ENCODE results near the gene NMS.
"Not testable (repeated sequence)": the region's sequence is repeated elsewhere in the genome, so short reads cannot be mapped to it uniquely, and the experiment has no call there.

Gene NMS, protein sequence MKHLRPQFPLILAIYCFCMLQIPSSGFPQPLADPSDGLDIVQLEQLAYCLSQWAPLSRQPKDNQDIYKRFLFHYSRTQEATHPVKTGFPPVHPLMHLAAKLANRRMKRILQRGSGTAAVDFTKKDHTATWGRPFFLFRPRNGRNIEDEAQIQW

DNA sequence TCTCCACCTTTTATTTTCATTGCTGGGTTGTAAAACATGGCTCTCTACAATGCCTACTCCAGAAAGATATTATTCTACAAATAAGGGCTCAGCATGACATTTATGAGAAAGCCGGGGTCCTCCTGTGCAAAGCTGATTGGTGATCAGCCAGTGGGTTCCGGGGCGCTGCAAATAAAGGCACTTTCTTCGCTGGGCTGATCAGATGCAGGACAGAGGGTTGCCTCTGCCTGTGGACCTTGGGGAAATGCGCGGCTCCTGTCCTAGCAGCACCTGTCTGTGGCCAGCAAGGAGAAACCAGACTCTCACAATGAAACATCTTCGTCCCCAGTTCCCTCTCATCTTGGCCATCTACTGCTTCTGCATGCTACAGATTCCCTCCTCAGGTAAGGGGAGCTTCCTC, at the start of gene NMS:
Gene NMS, plus strand, starts transcription at position 301 of the 400 bp plus-strand sequence. Its CDS starts 7 bp downstream, at position 308.
- no peak for DNase-seq (ENCODE audit: low spot score)

DNA sequence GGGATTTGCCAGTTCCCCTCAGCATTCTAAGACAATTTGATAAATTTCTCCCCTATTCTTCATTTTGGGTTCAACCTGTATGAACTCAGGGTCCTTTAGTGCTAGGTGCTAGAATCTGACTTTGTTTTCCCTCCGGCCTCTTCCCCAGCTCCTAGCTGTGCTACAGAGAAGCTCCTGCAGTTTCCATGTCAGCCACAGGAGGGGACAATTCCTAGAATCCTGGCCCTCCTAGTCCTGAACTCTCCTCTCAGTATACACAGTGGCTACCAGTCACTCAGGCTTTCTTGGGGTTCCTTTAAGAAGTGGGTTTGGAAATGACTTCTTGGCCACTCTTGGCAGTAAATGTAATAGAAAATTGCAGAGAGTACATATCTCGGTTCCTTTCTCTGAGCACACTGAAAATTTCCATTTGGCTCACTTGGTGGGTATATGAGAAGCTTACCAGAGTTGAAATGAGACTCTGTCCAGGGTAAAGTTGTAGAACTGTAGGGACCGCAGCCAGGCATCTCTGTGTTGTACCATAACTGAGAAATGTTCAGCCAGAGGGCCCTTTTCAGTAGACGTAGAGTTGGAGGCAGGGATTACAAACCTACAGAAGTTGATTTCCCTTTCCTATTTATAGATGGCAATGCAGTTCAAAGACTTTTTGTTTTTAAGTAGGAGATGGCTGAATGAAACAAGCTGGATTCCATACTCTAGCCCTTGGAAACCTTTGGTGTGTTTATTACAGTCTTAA, 47.8 kb upstream of the NMS start:
- no peak for DNase-seq (ENCODE audit: low spot score)

DNA sequence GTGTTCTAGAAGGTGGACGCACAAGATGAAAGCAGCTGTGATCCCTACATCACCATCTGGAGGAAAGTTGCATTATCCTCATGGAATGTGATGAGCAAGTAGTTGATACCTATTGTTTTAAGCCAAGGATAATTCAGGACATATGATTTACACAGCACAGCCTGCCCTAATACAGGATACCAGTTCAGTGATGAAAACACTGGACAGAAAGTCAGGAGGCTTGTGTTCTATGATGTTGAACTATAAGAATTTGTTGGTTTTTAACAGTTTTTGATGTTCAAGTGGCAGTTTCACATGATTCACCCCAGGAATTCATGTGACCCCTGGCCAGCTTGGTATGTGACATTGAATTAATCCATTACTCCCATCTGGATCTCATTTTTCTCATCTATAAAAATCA, 46.7 kb upstream of the NMS start:
- no peak for DNase-seq (ENCODE audit: low spot score)

DNA sequence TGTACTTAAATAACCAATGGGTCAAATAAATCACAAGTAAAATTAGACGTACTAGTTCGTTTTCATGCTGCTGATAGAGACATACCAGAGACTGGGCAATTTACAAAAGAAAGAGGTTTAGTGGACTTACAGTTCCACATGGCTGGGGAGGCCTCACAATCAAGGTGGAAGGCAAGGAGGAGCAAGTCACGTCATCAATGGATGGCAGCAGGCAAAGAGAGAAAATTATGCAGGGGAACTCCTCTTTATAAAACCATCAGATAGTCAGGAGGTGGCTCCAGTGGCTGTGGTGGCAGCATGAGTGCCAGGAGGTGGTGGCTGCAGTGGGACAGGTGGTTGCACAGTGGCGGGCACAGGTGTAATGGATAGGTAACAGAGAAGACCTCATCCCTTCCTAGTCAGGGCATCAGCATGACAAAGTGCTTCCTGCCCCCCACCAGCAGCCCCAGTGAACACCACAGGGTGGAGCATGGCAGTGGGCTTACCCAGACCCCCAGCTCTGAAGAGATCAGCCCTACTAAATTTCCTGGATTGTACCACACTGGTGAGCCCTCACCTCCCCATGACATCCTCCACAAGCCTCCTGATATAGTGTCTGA, 45.9 kb upstream of the NMS start:
- no peak for DNase-seq (ENCODE audit: low spot score)

DNA sequence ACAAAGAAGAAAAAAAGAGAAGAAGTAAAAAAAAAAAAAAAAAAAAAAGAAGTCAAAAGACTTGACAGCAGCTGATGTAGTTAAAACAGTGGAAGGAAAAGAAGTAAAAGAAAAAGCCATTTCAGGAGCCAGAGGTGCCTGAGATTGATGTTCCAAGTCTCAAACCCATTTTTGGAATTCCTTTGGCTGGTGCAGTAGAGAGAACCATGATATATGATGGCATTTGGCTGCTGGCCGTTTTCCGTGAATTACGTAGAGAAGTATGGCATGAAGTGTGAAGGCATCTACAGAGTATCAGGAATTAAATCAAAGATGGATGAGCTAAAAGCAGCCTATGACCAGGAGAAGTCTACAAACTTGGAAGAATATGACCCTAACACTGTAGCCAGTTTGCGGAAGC, 45.2 kb upstream of the NMS start:
- DNase-seq (ENCODE audit: low spot score), result no peak

DNA sequence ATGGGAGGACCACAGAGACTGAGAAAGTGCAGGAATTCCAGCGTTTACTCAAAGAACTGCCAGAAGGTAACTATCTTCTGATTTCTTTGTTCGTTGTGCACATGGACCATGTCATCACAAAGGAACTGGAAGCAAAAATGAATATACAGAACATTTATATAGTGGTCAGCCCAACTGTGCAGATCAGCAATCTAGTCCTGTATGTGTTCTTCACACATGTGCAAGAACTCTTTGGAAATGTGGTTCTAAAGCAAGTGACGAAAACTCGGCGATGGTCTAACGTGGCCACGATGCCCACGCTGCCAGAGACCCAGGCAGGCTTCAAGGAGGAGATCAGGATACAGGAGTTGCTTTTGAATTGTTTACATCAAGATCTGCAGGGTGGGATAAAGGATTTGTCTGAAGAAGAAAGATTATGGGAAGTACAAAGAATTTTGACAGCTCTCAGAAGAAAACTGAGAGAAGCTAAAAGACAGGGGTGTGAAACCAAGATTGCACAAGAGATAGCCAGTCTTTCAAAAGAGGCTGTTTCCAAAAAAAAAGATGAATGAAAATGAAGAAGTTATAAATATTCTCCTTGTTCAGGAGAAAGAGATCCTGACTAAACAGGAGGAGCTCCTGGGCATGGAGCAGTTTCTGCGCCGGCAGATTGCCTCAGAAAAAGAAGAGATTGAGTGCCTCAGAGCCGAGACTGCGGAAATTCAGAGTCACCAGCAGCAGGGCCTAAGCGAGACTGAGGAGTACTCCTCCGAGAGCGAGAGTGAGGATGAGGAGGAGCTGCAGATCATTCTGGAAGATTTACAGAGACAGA, 44.5 kb upstream of the NMS start:
- no peak for DNase-seq (ENCODE audit: low spot score)

DNA sequence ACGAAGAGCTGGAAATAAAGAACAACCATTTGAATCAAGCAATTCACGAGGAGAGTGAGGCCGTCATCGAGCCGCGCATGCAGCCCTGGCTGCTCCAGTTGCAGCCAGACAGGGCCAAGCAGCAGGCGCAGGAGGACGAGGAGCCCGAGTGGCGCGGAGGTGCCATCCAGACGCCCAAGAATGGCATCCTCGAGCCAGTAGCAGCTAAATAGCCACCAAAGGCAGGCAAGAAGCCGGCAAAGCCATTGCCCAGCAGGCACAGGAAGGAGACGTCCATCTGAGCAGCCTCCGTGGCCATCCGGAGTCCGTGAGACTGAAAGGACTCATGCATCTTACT, 43.9 kb upstream of the NMS start:
- no peak for DNase-seq (ENCODE audit: low spot score)

DNA sequence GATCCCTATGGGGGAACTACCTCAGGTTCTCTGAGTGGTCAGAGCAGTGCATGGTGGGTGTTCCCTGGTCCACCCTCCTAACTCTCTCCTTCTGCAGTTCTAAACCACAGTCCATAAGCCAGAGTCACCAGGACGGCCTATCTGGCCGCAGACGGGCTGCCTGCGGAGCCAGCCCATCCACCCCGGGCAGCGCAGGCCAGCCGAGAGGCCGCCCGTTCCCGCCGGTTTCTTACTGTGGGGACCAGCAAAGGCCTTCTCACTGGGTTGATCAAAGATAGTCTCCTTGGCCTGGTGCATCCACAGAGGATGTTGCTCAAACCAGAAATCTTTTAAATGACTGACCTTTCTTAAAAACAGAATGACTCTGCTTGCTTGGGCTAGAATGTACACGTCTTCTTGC, 43.2 kb upstream of the NMS start:
- no peak for DNase-seq (ENCODE audit: low spot score)

DNA sequence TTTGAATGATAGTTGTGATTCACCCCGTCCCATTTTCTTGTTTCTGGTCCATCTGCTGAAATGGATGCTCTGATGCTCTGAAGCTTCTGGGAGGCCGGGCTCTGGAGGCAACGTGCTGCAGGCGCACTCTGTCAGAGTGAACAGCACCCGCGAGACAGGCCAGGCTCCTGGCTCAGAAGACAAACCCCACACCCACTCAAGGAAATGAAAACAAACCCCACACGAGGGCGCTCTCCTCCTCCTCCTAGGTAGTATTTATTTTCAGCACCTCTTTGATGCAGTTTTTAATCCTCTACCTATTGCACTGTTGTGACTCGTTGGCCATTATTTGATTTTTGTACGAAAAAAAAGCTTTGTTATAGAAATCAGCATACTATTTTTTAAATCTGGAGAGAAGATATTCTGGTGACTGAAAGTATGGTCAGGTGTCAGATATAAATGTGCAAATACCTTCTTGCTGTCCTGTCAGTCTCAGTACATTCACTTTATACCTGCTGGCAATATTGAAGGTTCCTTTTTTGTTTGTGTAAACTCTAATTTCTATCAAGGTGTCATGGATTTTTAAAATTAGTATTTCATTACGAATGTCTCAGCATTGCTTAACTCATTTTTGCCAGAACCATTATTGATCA, 42.5 kb upstream of the NMS start:
- DNase-seq (ENCODE audit: low spot score), result peak; percentile 45

DNA sequence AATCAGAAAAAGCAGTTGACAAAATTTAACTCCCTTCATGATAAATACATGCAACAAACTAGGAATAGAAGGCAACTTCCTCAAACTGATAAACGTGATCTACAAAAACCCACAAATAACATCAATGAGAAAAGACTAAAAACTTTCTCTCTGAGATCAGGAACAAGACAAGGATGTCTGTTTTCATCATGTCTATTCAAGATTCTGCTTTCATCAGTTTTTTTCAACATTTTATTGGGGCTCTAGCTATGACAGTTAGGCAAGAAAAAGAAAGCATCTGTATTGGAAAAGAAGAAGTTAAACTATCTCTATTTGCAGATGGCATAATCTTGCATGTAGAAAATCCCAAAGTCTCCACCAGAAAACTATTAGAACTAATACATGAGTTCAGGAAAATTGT, 40.6 kb upstream of the NMS start:
- DNase-seq (ENCODE audit: low spot score), result no peak

DNA sequence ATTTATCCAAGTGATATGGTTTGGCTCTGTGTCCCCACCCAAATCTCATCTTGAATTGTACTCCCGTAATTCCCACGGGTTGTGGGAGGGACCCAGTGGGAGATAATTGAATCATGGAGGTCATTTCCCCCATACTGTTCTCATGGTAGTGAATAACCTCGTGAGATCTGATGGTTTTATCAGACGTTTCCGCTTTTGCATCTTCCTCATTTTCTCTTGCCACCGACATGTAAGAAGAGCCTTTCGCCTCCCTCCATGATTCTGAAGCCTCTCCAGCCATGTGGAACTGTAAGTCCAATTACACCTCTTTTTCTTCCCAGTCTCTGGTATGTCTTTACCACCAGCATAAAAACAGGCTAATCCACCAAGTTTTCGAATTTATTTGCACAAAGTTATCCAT, 32.5 kb upstream of the NMS start:
- DNase-seq (ENCODE audit: low spot score), result no peak

DNA sequence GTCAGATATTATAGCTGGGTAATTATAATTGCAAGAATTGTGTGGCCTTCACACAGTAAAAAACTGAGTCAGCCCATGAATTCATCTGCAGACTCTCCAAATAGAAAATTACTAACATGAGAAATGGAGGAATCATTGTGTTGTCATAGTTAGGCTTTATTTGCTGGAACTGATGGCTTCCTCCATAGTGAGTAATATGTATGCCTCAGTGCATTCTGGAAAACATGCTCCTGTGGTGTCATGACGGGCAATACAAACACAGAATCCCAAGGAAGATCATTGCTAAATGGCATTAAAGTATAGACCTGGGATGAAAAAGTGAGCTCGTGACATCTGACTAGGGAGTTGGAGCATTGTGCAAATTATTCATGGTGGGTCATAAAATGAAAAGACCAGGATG, 23.6 kb upstream of the NMS start:
- no peak for DNase-seq (ENCODE audit: low spot score)

DNA sequence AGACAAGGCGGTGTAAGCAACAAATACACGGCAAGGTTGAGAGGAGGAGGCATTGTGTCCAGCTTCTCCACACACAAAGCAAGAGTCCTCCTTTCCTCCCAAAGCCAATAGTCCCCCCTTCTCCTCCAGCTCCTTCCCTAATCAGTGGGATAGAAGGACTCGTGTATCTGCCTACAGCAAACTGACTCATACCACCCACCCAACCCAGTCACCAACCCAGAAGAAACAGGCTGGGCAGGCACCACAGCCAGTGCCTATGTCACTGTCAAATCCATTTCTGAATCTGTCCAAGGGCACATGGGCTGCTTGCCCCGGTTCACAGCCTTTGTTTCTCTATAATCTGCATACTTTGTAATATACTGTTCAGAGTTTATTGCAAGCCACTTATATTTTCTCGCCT, 19.2 kb upstream of the NMS start:
- DNase-seq (ENCODE audit: low spot score), result no peak

DNA sequence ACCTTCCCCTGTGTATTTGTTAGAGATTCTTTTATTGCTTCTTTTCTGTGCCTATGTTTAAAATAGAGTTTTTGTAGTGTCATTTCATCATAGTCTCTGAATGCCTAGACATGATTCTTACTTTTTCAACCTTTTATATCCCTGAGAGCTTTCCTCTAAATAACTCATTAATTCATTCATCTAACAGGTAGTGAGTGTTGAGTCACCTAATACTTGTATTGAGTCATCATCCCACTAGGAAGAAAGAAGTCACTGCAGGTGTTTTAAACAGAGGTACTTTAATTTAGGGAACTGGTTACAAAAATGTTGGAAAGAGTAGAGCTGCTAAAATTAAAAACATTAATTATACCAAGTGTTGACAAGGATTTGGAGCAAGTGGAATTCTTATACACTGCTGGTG, 18.5 kb upstream of the NMS start:
- DNase-seq (ENCODE audit: low spot score), result no peak

DNA sequence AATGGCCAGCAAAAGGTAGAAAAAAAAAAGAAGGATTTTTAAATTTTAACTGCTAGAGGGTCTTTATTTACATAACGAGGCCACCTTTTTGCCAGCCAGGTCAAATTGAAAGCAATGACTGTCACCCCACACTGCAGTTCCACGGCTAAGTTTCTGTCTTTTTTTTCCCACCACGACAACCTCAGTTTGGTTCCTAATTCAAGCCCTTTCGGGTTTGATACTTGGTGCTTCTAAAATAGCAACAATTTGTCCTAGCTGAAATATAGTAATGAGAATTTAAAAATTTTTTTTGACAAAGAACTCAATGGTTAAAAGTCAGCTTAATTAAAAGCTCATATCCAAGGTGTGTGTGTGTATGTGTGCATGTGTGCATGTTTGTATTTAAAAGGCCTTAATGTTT, 16.4 kb upstream of the NMS start:
- no peak for DNase-seq (ENCODE audit: low spot score)

DNA sequence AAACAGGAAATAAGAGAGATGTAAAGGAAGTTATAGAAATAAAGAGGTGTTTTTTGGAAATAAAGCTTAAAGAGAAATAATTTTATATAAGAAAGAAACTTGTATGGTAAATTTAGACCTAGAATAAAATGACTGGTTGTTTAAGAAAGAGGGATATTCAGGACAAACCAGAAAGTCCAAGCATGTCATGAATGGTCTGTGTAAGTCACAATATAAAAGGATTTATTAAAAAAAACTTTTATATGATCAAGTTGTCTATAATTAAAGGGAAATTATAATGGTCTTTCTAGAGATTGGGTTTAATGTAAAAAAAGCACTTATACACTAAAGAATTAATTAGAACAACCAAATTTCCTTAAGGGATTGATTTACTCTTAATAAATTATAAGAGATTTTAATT, 13.9 kb upstream of the NMS start:
- not testable (repeated sequence) for DNase-seq (ENCODE audit: low spot score)

DNA sequence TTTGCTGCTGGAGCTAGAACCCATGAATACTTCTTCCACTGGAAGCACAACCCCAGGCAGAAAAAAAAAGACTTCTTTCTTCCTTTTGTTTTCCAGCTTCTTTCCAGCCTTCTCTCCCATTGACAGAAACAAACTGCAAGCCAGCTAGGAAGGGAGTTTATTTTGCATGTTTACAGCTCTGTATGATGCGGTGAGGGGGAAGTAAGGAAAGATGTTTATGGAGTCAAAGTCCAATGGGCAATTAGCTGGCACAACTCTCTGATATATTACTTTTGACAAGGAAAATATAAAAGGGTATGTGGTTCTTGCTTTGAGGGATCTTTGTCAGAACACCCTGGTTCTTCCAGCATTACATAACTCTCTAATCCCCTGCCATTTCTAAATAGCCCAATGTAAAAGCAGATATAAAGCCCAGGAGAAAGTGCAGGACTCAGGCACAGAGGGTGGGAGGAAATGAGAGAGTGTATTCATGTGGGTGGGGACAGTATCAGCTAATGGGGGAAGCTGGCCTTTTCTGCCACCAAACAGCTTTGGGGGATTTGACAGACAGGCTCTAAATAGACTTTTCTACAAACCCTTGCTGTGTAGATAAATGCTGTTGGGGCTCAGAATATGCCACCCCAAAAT, 9.3 kb upstream of the NMS start:
- no peak for DNase-seq (ENCODE audit: low spot score)

DNA sequence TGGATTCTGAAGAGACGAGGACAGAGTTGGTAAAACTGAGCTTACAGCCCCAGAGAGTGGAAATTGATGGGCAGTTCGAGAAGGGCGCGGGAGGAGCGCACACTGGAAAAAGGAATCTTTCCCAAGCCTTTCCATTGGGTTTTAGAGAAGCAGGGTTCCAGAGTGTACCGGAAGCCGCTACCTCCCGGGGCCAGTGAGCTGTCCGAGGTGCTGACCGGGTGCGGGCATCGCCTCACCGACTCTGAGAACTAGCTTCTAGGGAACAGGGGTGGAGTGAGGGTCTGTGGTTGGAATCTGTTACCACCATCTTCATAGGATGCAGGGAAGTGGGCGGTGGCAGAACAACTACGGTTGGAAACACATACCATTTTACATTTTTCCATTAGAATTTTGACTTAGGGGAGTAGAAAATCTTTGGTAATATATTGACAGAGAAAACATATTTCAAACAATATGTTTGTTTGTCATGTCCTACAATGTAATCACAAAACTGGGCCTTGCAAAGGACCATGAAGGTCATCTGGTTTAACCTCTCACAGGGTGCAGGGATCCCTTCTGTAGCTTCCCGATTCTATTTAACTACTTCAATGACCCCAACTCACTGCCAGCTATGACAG, 724 bp downstream of the NMS start:
- DNase-seq (ENCODE audit: low spot score), result no peak

DNA sequence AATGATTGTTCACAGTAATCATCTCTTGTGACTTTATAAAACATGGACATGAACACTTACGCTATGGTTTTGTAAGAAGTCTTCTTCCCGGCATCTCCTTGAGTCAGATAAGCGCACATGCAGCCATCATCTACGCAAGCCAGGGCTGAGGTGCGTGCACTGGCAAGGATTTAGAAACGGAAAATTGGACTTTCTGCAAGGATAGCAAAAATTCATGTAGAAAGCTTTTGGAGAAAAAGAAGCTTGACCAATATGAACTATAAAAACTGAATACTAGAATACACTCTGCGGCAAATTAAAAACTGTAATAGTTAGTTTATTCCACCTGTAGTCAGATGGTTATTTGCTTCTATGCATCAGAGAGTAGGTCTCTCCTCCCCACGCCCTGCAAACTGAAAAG, 6.3 kb downstream of the NMS start:
- DNase-seq (ENCODE audit: low spot score), result no peak

DNA sequence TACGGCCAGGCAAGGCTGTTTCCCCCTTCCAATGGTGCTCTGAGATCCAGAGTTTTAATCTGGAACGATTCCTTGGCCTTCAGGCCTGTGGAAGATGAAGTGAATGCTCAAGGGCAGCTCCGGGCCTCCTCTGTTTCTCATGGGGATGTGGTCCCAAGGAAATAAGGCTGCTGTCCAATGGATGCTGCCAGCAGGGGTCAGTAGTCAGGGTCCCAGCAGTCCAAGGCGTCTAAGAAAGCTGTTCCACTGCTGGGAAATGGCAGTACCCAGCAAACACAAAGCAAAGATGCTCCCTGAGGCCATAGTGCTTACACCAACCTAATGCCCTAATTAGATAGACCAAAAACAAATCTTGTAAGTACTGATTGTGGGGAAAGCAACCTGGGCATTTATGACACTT, 12.5 kb downstream of the NMS start:
- no peak for DNase-seq (ENCODE audit: low spot score)

DNA sequence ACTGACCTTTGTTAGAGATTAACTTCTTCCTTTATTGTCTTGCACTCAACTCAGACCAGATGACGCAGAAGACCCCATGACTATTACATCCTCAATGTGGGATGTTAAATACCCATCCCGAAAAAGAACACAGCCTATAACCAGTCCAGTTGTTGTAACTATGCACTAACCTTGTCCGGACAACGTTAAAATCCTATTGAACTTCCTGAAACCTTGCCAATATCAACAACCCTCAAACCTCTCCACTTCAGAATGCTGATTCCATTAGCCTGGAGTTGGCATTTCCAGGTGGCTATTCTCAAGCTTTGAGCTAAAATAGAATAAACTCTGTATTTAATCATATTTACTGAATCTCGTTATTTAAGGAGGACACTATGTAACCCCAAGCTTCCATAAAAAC, 13.6 kb downstream of the NMS start:
- no peak for DNase-seq (ENCODE audit: low spot score)

DNA sequence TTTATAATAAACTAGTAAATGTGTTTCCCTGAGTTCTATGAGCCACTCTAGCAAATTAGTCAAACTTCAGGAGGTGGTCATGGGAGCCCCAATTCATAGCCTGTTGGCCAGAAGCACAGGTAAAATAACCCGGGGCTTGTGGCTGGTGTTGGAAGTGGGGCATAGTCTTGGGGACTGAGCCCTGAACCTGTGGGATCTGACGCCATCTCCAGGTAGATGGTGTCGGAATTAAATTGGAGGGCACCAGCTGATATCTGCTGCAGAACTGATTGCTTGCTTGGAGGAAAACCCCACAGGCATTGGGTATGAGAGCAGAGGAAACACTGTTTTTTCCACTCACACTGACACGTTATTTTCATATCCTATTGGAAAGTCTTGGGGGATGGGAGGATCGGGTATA, 14.1 kb downstream of the NMS start:
- DNase-seq (ENCODE audit: low spot score), result no peak

All from CD4-positive, alpha-beta T cell treated with Interleukin-6 at 100 ng/mL for 8 hours (primary cell).